HUES48 (cell line): ENCODE measurements around the gene FAM114A2.
"Not testable (repeated sequence)": the region's sequence is repeated elsewhere in the genome, so short reads cannot be mapped to it uniquely, and the experiment has no call there.

ENCODE experiments used
- H3K27ac ChIP-seq: one replicate; pipeline ENCODE4 v1.7.0; 2013; ENCODE audit warnings: low read depth, low read length, inconsistent platforms
- H3K27me3 ChIP-seq: 2 replicates; pipeline ENCODE4 v1.6.1; 2013; ENCODE audit warnings: mild to moderate bottlenecking, low read length; ENCODE audit not compliant: control insufficient read depth, insufficient read depth
- H3K36me3 ChIP-seq: 2 replicates; pipeline ENCODE4 v1.6.1; 2013; ENCODE audit warnings: low read length; ENCODE audit not compliant: control insufficient read depth, insufficient read depth
- H3K4me1 ChIP-seq: 2 replicates; pipeline ENCODE4 v1.6.1; 2013; ENCODE audit warnings: mild to moderate bottlenecking, low read length; ENCODE audit not compliant: control insufficient read depth, insufficient read depth
- H3K4me3 ChIP-seq: 2 replicates; pipeline ENCODE4 v1.5.1; 2013; ENCODE audit warnings: mild to moderate bottlenecking, low read depth, low read length
- H3K9ac ChIP-seq: 2 replicates; pipeline ENCODE4 v1.6.1; 2013; ENCODE audit warnings: mild to moderate bottlenecking, low read depth, low read length, moderate library complexity
- H3K9me3 ChIP-seq: 2 replicates; pipeline ENCODE4 v1.6.1; 2013; ENCODE audit warnings: low read length; ENCODE audit not compliant: control insufficient read depth, insufficient read depth

The FAM114A2 gene

DNA sequence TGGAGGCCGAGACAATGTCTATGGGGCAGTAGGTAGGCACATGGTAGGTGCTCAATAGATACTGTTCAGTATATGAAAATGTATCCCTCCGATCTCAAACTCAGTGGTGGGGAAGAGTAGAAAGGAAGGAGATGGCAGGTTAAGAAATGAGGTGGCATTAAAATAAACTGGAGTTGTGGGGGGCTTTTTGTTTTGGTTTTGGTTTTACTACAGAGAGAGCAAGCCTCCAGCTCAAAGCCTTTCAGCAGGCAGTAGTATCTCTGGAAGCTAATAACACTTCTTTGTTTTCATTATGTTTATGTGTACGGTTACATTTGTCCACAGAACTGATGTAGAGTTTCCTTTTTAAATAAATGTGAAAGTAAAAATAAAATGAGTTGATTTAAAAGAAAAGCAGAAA is 8.6 kb upstream of the FAM114A2 start:
- no peaks in the 10 kb centered on the region for H3K27me3 ChIP-seq
- H3K27ac ChIP-seq = no peak overlapping the region
- peaks cover 7% of the 10 kb centered on the region for H3K36me3 ChIP-seq
- no peak overlapping the region for H3K9ac ChIP-seq
- no peaks in the 10 kb centered on the region for H3K4me1 ChIP-seq
- H3K9me3 ChIP-seq = no peaks in the 10 kb centered on the region
- H3K4me3 ChIP-seq = no peak overlapping the region

DNA sequence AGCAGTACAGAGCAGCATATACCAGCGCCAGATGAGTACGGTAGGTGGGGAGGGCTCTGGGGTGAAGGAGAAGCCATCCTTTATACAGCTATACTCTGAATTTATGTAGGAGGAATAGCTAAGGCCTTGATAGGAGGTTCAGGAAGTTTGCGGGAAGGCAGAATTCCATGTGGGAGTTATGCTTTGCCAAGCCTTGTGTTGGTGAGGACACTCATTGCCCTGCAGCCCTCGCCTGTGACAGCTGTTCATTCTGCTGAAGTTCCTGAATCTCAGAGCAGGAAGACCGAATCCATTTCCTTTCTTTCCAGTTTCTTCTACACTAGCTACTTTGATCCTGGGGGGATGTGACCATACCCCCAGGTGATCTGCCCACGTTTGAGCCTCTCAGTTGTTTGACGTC is 7.8 kb upstream of the FAM114A2 start:
- Histone ChIP-seq H3K36me3 (peaks cover 5% of the 10 kb centered on the region; the same call in 1 of the 2 replicates), H3K27me3 (no peaks in the 10 kb centered on the region), H3K9ac (no peak overlapping the region), H3K4me3 (no peak overlapping the region), H3K4me1 (no peaks in the 10 kb centered on the region), H3K27ac (no peak overlapping the region), H3K9me3 (no peaks in the 10 kb centered on the region)

DNA sequence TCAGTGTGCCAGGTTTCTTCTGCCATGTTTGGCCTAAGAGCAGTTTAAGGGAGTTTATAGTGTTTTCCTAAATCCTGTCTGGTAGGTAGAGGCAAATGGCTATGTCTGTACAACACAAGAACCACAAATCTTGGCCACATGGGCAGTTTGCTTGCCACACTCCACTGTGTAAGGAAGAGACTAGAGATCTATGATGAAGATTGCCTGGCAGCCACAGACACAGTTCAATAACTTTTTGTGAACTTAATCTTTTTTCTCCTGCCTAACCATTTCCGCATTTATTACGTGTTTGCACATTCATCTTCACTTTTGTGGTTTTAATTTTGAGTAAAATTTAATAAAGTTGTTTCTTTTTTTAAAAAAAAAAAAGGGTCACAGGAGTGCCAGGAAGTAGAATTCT is 5.9 kb upstream of the FAM114A2 start:
- peaks cover 10% of the 10 kb centered on the region for H3K4me1 ChIP-seq

DNA sequence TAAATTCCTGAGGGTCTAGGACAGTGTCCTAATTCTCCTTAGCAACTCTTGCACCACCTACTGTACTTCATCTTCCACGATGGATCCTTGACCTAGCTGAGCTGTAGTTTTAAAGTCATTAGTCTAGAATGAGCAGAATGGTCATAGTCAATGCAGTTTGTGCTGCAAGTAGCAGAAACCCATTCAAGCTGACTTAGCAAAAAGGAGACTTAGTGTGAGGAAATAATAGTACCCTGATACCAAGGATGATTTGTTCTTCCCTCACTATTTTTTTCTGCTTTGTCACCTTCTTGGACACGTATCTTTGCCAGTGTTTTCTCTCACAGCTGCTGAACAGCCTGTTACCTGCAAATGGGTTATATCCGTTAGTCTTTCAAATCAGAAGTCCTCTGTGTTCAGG is 5.4 kb upstream of the FAM114A2 start:
- no peaks in the 10 kb centered on the region for H3K36me3 ChIP-seq
- no peaks in the 10 kb centered on the region for H3K9me3 ChIP-seq
- H3K9ac ChIP-seq = no peak overlapping the region
- H3K4me1 ChIP-seq = peaks cover 12% of the 10 kb centered on the region
- no peak overlapping the region for H3K4me3 ChIP-seq
- H3K27me3 ChIP-seq = no peaks in the 10 kb centered on the region
- H3K27ac ChIP-seq = no peak overlapping the region

More for the DNA sequence above, 5.9 kb upstream of the FAM114A2 start:
- H3K9me3 ChIP-seq = no peaks in the 10 kb centered on the region
- H3K27me3 ChIP-seq = no peaks in the 10 kb centered on the region
- H3K9ac ChIP-seq = no peak overlapping the region
- no peaks in the 10 kb centered on the region for H3K36me3 ChIP-seq
- H3K27ac ChIP-seq = no peak overlapping the region
- no peak overlapping the region for H3K4me3 ChIP-seq

DNA sequence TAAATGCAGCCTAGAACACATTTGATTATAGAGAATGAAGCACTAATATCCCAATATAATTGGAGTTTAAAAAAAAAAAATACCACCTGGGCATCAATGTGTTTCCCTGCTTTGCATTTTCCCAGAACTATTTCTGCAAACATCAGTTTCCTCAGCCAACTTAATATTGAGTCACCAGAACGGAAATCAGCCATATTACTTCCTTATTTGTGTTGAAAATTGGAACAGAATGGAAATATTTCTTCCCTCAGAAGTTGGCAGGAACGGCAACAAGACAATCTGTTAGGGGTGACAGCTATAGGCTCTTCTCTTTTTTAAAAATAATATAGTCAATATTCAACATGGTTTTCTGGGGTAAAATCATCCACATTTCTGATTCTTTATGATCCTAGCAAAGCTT is 4.1 kb upstream of the FAM114A2 start:
- H3K9me3 ChIP-seq = no peaks in the 10 kb centered on the region
- H3K27me3 ChIP-seq = no peaks in the 10 kb centered on the region
- H3K9ac ChIP-seq = no peak overlapping the region
- no peak overlapping the region for H3K4me3 ChIP-seq
- H3K4me1 ChIP-seq = peaks cover 14% of the 10 kb centered on the region
- no peaks in the 10 kb centered on the region for H3K36me3 ChIP-seq
- no peak overlapping the region for H3K27ac ChIP-seq

DNA sequence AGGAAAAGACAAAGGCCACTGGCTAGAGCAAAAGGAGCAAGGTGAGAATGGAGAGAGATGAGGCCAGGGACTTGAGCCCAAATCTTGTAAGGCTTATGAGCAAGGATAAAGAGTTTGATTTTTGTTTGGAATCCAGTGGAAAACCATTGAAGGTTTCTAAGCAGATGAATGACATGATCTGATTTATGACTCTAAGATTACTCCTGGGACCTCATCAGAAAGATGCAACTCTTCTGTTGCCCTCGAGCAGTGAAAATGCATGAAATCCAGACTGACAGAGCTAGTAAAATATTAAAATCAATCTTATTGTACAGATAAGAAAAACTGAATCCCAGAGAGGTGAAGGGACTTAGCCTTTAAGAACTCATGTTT is 734 bp upstream of the FAM114A2 start:
- peaks cover 16% of the 10 kb centered on the region for H3K4me1 ChIP-seq
- no peaks in the 10 kb centered on the region for H3K27me3 ChIP-seq
- peak overlapping the region; percentile 82 for H3K9ac ChIP-seq
- no peak overlapping the region for H3K27ac ChIP-seq
- H3K9me3 ChIP-seq = no peaks in the 10 kb centered on the region
- H3K4me3 ChIP-seq = peak overlapping the region; percentile 92
- no peaks in the 10 kb centered on the region for H3K36me3 ChIP-seq

DNA sequence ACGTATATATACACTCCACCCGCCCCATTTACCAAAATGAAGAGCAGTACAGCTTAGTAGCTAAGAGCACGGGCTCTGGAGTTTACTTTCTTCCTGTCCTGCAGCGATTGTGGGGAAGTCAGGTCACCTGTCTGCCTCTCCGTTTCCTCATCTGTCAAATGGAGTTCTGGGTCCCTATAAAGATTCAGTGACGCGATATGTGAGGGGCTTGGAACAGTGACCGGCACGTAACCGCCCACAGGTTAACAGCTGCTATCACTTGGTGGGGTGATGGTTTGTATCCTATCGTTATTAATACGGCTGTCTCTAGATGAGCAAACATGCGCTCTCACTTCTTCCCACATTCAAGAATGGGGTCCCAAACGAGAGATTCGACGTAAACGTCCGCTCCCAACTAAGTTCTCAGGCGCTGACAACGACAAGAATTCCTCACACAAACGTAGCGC is 426 bp downstream of the FAM114A2 start:
- Histone ChIP-seq H3K9ac (peak overlapping the region; percentile 82), H3K9me3 (no peaks in the 10 kb centered on the region), H3K4me1 (peaks cover 16% of the 10 kb centered on the region), H3K36me3 (no peaks in the 10 kb centered on the region), H3K27ac (peak overlapping the region; percentile 72), H3K27me3 (no peaks in the 10 kb centered on the region), H3K4me3 (peak overlapping the region; percentile 92)

DNA sequence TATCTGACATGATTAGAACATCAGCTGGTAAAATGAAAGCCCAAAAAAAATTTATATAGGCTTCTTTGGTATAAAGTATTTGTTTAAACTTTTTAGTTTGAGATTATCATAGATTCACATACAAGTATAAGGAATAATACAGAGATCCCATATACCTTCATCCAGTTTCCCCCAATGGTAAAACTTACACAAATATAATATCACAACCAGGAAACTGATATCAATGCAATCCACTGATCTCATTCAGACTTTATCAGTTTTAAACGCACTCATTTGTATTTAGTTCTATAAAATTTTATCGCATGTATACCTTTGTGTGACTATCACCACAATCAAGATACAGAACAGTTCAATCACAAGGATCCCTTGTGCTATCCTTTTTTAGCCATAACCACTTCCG is 3.8 kb downstream of the FAM114A2 start:
- Histone ChIP-seq H3K9me3 (no peaks in the 10 kb centered on the region), H3K27me3 (no peaks in the 10 kb centered on the region), H3K36me3 (no peaks in the 10 kb centered on the region), H3K4me3 (no peak overlapping the region), H3K27ac (no peak overlapping the region), H3K4me1 (peaks cover 9% of the 10 kb centered on the region), H3K9ac (no peak overlapping the region)

DNA sequence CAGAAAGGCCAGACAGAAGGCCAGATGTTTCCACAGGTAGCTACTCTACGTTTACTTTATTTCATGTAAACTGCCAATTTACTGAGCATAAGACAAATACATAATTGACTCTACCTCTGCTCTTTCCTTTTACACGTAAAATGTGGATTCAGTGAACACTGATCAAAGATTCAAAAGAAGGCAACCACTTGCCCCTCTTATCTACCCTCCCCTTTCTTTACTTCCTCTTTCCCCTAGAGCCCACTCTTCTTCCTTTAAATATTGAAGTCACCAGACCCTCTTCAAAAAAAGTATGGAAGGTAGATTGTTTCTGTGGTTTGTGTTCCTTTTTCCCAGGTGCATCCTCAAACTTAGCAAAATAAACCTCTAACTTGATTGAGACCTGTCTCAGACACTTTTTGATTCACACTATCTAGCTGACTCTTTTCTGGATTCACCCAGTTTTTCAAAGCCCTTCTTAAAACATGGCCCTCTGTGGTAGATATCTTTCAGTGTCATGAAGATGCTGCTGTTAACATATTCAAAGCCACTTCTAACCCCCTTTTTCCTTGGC is 6.7 kb downstream of the FAM114A2 start:
- no peaks in the 10 kb centered on the region for H3K27me3 ChIP-seq
- no peak overlapping the region for H3K4me3 ChIP-seq
- no peak overlapping the region for H3K27ac ChIP-seq
- 0 out of 2 replicates have a peak, but pooled peaks cover under 1% of the 10 kb centered on the region for H3K36me3 ChIP-seq
- H3K9me3 ChIP-seq = no peaks in the 10 kb centered on the region
- no peak overlapping the region for H3K9ac ChIP-seq
- no peaks in the 10 kb centered on the region for H3K4me1 ChIP-seq

DNA sequence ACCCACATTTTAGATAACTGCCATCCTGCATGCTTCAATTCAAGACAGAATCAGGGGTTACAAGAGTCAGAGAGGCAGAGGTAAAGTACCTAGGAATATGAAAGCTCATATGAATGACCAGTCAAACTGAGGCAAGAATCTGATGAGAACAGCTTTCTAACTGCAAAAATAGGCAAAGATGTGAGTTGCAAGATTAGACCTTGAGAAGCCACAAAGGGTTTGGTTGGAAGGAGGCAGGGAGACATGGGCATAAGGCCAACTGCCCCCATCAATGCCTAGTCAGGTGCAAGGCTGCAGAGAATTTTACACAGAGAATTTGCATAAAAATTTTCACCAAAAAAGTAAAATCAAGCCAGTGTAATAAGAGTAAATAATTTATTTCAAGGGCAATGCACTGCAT is 12.8 kb downstream of the FAM114A2 start:
- no peaks in the 10 kb centered on the region for H3K4me1 ChIP-seq
- H3K4me3 ChIP-seq = no peak overlapping the region
- H3K27me3 ChIP-seq = no peaks in the 10 kb centered on the region
- peaks cover 4% of the 10 kb centered on the region; the same call in 1 of the 2 replicates for H3K36me3 ChIP-seq
- no peak overlapping the region for H3K27ac ChIP-seq
- H3K9me3 ChIP-seq = no peaks in the 10 kb centered on the region
- no peak overlapping the region for H3K9ac ChIP-seq

DNA sequence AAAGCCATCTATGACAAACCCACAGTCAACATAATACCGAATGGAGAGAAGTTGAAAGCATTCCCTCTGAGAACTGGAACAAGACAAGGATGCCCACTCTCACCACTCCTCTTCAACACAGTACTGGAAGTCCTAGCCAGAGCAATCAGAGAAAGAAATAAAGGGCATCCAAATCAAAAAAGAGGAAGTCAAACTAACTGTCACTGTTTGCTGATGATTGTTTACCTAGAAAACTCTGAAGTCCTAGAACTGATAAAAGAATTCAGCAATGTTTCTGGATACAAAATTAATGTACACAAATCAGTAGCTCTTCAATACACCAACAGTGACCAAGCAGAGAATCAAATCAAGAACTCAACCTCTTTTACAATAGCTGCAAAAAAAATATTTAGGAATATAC is 19.8 kb downstream of the FAM114A2 start:
- H3K9ac ChIP-seq, H3K27ac ChIP-seq, H3K36me3 ChIP-seq, H3K4me3 ChIP-seq, H3K27me3 ChIP-seq, H3K4me1 ChIP-seq, H3K9me3 ChIP-seq: not testable (repeated sequence)
